Nephron (organoid): ENCODE measurements around the gene IGDCC3.

Source experiments
- H3K27ac Mint-ChIP-seq, 3 experiments: 2 replicates each; pipeline ENCODE4 v1.8.0; 2020; ENCODE audit warnings: mixed read lengths in 3 of 3, mild to moderate bottlenecking in 2 of 3, moderate library complexity in 1 of 3
- H3K27me3 Mint-ChIP-seq: 2 replicates; pipeline ENCODE4 v1.8.0; 2021; ENCODE audit warnings: low read depth, mild to moderate bottlenecking, moderate library complexity, mixed read lengths
- H3K36me3 Mint-ChIP-seq: 2 replicates; pipeline ENCODE4 v1.8.0; 2020; ENCODE audit warnings: low read depth, mixed read lengths
- H3K4me1 Mint-ChIP-seq: 2 replicates; pipeline ENCODE4 v1.8.0; 2020; ENCODE audit warnings: mixed read lengths
- H3K4me3 Mint-ChIP-seq, 3 experiments: 2 replicates each; pipeline ENCODE4 v1.8.0; 2020; ENCODE audit warnings: mild to moderate bottlenecking in 3 of 3, mixed read lengths in 3 of 3, moderate library complexity in 2 of 3
- H3K9me3 Mint-ChIP-seq: 2 replicates; pipeline ENCODE4 v1.8.0; 2020; ENCODE audit warnings: mixed read lengths
- TF ChIP-seq, protein P1 (sequence below), 3 experiments: fragments of 200-600 bp; sonication (generic); IDR thresholded peaks; one replicate each; pipeline ENCODE4 v1.5.0; 2021; ENCODE audit warnings: antibody characterized with exemption in 3 of 3; ENCODE audit not compliant: unreplicated experiment in 3 of 3

IGDCC3 gene

DNA sequence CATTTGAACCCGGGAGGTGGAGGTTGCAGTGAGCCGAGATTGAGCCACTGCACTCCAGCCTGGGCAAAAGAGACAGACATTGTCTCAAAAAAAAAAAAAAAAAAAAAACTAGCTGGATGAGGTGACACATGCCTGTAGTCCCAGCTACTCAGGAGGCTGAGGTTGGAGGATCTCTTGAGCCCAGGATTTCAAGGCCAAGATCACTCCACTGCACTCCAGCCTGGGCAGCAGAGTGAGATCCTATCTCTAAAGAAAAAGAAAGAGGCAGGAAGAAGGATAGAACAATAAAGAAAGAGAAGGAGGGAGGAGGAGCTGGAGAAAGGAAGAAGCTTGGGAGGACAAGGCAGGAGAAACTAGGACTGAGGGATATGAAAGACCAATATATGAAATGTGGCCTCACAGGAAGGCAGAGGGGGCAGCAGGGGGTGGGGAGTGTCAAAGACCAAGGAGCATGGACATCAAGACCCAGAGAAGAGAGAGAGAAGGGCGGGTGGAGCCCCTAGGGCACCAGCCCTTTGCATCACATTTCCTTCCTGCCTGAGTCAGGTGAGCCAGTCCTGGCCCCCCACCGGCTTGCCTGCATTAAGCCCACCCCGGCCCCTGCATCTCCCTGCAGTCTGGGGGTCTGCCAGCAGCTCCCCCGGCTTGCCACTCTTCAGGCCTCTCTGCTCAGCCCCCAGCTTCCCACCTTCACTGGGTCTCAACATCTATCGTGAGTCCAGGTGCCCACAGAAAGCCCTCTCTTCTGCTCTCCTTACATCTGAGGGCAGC, 11.5 kb downstream of the IGDCC3 start:
- Mint-ChIP-seq H3K9me3 (no peaks in the 10 kb centered on the region), H3K27ac (peak overlapping the region; percentile 23 to 42 (median 28)), H3K4me1 (peaks cover 37% of the 10 kb centered on the region), H3K27me3 (peaks cover 3% of the 10 kb centered on the region), H3K36me3 (peaks cover 29% of the 10 kb centered on the region), H3K4me3 (no peak overlapping the region)
- TF ChIP-seq, protein P1, sequence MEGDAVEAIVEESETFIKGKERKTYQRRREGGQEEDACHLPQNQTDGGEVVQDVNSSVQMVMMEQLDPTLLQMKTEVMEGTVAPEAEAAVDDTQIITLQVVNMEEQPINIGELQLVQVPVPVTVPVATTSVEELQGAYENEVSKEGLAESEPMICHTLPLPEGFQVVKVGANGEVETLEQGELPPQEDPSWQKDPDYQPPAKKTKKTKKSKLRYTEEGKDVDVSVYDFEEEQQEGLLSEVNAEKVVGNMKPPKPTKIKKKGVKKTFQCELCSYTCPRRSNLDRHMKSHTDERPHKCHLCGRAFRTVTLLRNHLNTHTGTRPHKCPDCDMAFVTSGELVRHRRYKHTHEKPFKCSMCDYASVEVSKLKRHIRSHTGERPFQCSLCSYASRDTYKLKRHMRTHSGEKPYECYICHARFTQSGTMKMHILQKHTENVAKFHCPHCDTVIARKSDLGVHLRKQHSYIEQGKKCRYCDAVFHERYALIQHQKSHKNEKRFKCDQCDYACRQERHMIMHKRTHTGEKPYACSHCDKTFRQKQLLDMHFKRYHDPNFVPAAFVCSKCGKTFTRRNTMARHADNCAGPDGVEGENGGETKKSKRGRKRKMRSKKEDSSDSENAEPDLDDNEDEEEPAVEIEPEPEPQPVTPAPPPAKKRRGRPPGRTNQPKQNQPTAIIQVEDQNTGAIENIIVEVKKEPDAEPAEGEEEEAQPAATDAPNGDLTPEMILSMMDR (IDR thresholded peaks at IDR 0.05; ENCODE audit: unreplicated experiment in 3 of 3) = no peak

DNA sequence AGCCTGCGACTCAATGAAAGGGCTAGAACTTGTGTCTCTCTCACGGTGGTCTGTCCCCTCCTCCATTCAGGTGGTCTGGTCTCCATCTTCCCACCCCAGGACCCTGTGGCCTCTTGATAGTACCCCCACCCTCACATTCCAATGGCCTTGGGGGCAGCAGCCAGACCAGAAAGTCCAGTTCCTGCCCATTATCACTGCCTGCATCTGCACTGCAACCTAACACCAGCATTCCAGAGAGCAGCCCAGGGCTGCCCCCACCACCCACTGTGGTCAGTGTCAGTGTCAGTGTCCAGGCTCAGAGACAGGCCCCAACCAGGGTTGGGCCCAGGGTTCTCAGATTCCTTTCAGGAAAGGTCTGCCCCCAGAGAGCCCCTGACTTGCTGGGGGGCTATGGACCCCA, 12.6 kb downstream of the IGDCC3 start:
- Mint-ChIP-seq H3K9me3 (no peaks in the 10 kb centered on the region), H3K27ac (peak overlapping the region in 1 of 3 experiments; percentile 76), H3K4me1 (peaks cover 39% of the 10 kb centered on the region), H3K36me3 (peaks cover 30% of the 10 kb centered on the region), H3K27me3 (peaks cover 3% of the 10 kb centered on the region), H3K4me3 (no peak overlapping the region)
- TF ChIP-seq, protein P1 (IDR thresholded peaks at IDR 0.05; ENCODE audit: unreplicated experiment in 3 of 3) = no peak

DNA sequence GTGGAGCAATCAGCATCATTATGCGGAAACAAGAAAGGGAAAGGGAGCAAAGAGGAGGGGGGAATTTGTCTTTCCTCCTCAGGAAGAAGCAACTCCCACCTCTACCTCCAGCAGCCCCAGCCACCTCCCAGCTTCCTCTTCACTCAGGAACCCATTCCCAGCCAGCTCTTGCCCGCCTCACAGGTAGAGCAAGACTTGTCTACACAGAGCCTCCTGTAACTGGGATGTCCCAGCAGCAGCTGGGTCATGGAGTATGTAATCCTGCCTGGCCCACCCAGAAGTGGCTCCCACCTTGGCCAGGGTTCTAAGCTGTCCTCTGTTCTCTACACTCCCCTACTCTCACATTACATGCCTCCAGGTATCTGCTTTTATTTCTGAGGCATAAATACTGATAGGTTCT, 14.0 kb downstream of the IGDCC3 start:
- Mint-ChIP-seq H3K4me1 (peaks cover 31% of the 10 kb centered on the region), H3K27me3 (peaks cover 3% of the 10 kb centered on the region), H3K4me3 (no peak overlapping the region), H3K9me3 (no peaks in the 10 kb centered on the region), H3K36me3 (peaks cover 35% of the 10 kb centered on the region), H3K27ac (peak overlapping the region in 1 of 3 experiments; percentile 76)
- TF ChIP-seq, protein P1 (IDR thresholded peaks at IDR 0.05; ENCODE audit: unreplicated experiment in 3 of 3) = no peak

DNA sequence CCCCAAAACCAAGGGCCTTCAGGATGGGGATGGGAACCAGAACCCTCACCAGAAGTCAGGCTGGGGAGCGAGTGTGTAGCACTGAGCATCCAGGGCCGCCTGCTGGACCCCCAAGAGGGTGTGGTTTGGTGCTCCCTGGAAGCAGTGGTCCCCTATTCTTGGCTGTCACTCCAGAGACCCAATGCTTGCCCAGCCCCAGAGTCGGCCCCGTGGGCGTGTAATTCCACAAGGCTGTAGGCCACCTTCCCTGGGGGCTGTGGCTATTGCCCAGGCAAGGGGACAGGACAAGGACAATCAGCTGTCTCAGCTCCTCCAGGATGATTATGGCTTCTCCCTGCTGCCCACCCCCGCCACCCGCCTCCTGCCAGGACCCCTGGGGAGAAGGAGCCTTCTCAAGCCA, 14.5 kb downstream of the IGDCC3 start:
- Mint-ChIP-seq H3K36me3 (peaks cover 35% of the 10 kb centered on the region), H3K4me3 (no peak overlapping the region), H3K9me3 (no peaks in the 10 kb centered on the region)

DNA sequence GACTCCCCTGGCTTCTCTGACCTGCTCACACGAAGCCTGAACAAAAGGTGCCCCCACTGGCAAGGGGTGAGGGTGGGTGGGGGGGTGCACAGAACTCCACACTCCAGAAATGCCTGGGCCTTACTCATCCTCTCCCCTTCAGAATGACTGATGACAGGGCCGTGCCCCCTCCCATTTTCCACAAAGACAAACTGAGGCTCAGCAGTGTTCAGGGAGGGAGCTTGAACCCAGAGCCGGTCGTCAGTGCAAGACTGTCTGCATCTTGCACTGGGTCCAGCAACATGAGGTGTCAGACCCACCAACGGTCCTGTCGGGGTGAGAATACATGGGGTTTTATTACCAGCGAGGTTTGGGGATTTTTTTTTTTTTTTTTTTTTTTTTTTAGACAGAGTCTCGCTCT, 15.3 kb downstream of the IGDCC3 start:
- peaks cover 31% of the 10 kb centered on the region for H3K36me3 Mint-ChIP-seq
- peaks cover 18% of the 10 kb centered on the region for H3K4me1 Mint-ChIP-seq
- H3K27ac Mint-ChIP-seq = no peak overlapping the region
- TF ChIP-seq, protein P1 (IDR thresholded peaks at IDR 0.05; ENCODE audit: unreplicated experiment in 3 of 3) = no peak
- H3K9me3 Mint-ChIP-seq = no peaks in the 10 kb centered on the region
- H3K4me3 Mint-ChIP-seq = no peak overlapping the region
- H3K27me3 Mint-ChIP-seq = peaks cover 8% of the 10 kb centered on the region

More for the DNA sequence above, 14.5 kb downstream of the IGDCC3 start:
- Mint-ChIP-seq H3K27ac (no peak overlapping the region), H3K27me3 (peaks cover 3% of the 10 kb centered on the region), H3K4me1 (peaks cover 27% of the 10 kb centered on the region)
- TF ChIP-seq, protein P1 (IDR thresholded peaks at IDR 0.05; ENCODE audit: unreplicated experiment in 3 of 3) = no peak
